NCI-H146 treated with DMSO at 0.1 percent for 48 hours (cell line): ENCODE data around the gene RNF103.
"Not testable (repeated sequence)": the region's sequence is repeated elsewhere in the genome, so short reads cannot be mapped to it uniquely, and the experiment has no call there.

Experiments used
- DNase-seq: peaks from one replicate; lab custom pipeline; 2025; ENCODE audit not compliant: unreplicated experiment; lab: John Stamatoyannopoulos, UW

The RNF103 gene, protein sequence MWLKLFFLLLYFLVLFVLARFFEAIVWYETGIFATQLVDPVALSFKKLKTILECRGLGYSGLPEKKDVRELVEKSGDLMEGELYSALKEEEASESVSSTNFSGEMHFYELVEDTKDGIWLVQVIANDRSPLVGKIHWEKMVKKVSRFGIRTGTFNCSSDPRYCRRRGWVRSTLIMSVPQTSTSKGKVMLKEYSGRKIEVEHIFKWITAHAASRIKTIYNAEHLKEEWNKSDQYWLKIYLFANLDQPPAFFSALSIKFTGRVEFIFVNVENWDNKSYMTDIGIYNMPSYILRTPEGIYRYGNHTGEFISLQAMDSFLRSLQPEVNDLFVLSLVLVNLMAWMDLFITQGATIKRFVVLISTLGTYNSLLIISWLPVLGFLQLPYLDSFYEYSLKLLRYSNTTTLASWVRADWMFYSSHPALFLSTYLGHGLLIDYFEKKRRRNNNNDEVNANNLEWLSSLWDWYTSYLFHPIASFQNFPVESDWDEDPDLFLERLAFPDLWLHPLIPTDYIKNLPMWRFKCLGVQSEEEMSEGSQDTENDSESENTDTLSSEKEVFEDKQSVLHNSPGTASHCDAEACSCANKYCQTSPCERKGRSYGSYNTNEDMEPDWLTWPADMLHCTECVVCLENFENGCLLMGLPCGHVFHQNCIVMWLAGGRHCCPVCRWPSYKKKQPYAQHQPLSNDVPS

DNA sequence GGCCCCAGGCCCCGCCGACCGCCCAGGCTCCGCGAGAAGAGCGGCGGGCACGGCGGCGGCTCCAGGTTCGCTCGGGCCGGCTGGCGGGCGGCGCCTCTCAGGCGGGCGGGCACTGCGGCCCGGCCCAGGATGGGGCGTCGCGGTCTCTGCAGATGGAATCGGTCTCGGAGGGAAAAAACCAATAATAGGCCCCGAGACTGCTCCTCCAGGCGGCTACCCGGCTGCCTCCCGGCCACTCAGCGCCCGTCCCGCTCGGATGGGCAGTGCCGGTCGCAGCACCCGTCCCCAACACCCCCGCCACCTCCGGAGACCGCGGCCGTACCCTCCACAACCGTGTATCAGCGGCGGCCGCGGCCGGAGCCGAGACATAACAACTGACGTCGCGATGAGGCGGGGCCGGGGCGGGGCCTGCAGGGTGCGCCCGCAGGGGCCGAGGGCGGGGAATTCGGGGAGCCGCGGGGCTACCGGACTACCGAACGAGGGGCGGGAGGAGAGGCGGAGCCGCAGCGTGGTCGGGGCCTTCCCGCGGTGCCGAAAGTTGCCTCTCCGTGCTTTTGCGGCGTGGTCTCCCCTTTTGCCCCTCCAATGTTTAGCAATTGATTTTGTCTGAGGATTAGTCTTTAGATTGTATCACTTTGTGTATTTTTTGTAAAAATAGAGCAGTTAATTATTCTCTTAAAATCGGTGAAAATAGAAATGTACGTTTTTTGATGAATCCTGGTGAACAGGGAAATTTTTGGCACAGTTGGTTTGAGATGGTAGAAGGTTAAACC lies at the start of gene RNF103:
TSS of gene RNF103 (minus strand) at position 372 of the 773 bp plus-strand sequence. CDS start 979 bp downstream, outside the sequence.
- DNase-seq: peak; percentile 73

DNA sequence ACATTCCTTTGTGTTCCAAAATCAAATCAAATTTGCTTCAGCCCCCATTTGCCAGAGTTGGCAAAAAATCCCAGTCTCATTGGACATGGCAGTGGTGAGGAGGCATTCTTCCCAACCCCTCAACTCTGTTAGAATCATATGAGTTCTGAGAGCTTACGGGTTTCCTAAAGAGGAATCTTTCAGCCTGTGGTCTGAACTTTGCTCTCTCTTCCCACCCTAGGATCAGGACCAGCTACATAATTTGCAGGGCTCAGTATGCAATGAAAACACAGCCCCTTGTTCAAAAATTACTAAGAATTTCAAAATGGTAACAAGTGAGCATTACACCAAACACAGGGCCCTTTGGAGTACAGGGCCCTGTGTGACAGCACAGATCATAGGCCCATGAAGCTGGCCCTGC lies 49.3 kb upstream of the RNF103 start:
- DNase-seq: no peak

DNA sequence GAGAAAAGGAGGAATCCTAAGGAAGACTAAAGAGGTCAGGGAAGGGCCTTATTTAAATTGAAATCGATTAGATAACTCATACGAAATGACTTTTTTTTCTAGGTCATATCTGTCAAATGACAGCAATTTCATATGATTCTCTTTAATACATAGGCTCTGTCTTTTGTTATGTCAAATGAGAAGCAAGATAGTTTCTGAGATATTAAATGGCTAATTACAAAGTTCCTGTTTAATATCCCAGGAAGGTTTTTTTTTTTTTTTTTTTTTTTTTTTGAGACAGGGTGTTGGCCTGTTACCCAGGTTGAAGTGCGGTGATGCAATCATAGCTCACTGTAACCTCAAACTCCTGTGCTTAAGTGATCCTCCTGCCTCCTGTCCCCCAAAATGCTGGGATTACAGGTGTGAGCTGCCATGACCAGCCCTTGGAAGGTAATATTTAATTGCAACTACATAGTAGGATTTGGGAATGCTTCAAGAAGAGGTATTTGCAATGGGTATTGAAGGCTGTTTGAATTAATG lies 48.4 kb upstream of the RNF103 start:
- DNase-seq: no peak

DNA sequence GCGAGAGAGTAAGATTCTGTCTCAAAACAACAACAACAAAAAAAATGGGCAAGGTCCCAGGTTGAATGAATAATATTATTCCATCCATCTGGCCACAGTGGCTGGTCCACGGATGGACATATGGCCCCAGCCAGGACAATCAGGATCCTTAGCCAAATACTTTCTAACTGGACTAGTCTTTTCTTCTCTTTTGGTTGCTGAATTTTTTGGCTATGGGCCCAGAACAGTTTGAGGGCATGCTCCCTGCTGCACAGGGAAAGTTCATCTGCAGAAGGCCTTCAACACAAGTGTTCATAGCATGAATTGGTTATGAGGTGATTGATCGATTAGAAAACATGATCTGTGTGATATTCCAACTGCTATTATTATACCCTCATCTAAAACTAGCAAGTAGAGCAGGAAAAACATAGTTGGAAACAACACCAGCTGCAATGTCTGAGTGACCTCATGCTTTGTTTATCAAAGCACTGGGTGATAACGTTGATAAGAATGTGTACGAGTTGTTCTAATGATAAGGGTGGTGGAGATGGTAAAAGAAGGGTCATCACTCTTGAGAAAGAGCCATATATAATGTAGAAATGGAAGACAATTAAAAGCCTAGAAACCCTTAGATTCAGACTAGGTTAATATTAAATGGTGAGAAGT lies 47.8 kb upstream of the RNF103 start:
- peak; percentile 16 for DNase-seq

DNA sequence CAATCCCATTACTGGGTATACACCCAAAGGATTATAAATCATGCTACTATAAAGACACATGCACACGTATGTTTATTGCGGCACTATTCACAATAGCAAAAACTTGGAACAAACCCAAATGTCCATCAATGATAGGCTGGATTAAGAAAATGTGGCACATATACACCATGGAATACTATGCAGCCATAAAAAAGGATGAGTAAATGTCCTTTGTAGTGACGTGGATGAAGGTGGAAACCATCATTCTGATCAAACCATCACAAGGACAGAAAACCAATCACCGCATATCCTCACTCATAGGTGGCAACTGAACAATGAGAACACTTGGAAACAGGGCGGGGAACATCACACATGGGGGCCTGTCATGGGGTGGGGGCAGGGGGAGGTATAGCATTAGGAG lies 45.7 kb upstream of the RNF103 start:
- not testable (repeated sequence) for DNase-seq

DNA sequence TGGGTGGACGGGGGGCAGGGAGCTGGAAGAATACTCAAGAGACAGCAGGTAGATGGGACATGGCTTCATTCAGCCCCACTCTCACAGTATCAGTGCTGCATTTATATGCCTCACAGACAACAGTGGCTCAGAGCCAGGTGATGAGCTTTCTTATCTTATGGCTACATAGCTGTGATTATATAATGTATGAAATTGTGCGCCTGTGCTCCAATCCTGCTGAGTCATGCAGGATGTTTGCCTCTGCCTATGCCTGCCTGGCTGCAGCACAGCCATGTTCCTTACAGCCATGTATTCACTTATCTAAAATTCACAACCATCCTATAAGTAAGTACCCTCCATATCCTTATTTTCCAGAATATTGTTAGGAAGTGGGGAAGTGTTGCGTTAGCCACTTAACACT lies 37.7 kb upstream of the RNF103 start:
- no peak for DNase-seq

DNA sequence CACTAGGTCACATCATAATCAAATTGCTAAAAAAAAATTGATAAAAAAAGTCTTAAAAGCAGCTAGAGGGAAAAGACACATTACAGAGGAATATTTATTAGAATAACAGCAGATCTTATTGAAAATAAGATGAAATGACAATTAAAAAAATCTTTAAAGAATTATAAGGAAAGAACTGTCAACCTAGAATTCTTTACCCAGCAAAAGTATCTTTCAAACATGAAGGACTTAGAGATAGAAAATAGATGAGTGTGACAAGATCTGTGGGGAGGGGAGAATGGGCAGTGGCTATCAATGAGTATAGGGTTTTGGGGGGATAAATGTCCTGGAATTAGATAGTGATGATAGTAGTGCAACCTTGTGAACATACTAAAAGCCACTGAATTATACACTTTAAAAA lies 26.5 kb upstream of the RNF103 start:
- no peak for DNase-seq

DNA sequence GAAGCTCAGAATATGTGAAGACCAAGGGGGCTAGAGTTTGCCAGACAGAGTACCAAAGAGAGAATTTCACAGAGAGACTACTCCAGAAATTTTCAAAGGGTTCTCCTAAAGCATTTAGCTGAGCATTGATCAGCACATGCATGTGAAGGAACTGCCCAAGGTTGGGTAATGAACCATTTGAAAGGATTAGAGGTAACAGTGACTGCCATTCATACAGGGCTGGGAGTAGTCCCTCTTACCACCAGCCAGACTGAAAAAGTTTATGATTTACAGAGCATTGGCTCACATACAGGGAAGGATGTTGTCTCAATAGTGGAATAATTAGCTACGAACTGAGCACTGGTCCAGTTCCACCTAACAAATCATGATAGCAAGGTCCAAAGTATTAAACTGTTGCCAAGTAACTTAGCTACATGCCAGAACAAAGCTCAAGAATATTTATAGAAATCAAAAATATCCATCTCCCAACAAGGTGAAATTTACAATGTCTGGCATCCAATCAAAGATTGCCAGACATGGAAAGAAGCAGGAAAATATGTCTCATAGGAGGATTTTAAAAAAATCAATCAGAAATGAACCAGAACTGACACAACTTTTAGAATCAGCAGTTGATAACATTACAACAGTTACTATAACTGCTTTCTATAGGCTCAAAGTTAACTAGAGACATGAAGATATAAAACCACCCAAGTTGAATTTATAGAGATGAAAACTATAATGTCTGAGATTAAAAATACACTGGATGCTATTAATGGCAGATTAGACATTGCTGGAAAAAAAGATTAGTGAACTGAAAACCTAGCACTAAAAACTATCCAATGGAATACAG lies 25.7 kb upstream of the RNF103 start:
- no peak for DNase-seq

DNA sequence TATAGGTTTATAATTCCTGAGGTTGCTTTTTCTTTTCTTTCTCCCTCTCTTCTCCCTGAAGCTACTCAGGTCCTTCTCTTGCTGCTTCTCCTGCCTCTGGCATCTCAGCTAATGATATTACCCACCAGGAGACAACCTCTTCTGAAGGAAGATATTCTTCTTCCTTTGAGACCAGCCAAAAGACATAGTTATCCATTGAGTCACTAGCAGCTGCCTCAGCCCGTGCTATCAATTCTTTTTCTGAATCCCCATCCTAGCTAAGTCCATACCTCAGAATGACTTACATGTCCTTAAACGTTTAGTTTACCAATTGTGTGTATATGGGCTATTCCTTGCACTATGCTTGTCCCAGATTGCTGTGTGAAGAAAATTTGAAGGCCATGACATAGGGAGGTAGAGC lies 25.0 kb upstream of the RNF103 start:
- DNase-seq: no peak

DNA sequence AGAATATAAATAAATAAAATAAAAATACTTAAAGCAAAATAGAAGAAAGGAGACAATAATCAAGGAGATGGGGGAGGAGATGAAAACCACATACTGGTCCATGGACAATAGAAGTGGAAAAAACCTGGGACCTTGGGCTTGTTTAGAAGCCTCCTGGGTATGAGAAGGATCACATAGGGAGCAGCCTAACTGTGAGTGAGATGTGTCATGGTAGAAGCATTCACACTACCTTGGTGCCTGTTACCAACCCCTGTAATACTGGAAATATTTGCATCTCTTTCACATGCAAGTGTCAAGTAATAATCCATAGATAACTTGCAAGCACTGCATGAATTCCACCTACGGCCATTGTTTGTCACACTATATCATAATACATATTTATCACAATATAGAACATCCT lies 23.2 kb upstream of the RNF103 start:
- DNase-seq: no peak

DNA sequence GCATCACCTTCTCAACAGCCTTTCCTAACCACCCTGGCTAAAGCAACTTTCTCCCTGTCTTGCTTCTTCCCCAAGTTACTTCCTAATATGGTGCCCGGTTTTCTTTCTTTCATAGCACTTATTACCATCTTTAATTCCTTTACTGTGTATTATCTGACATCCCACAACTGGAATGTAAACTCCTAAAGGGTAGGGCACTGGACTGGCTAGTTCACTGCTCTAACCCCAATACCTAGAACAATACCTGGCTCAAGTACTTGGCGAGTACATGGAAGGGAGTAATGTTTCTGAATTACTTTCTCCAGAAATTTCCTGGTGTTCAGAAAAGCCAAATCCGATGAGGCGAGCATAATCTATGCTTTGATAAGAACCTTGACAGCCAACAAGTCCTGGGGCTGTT lies 22.7 kb upstream of the RNF103 start:
- no peak for DNase-seq

DNA sequence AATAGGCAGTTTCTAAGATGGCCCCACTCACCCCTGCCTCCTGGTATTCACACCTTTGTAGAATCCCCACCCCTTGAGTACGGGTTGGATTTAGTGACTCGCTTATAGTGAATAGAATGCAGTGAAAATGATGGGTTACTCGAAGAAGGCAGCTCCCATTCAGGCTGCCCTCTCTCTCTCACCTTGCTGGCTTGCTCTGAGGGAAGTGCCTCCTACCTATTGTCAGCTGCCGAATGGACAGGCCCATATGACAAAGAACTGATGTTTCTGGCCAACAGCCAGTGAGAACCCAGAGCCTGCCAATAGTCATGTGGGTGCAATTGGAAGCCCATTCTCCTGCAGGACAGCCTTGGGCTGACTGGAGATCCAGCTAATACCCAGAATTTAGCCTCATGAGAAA lies 22.1 kb upstream of the RNF103 start:
- no peak for DNase-seq

DNA sequence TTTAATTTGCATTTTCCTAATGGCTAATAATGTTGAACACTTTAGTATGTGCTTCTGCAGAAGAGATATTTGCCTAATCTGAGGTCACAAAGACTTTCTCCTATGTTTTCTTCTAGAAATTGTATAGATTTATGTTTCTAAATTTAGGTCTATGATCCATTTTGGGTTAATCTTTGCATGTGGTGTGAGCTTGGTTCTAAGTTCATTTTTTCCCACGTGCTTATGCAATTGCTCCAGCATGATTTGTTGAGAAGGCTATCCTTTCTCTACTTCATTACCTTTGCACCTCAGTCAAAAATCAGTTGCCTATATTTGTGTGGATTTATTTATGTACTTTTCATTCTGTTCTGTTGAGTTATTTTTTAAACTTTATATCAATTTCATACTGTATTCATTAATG lies 15.0 kb upstream of the RNF103 start:
- DNase-seq: no peak

DNA sequence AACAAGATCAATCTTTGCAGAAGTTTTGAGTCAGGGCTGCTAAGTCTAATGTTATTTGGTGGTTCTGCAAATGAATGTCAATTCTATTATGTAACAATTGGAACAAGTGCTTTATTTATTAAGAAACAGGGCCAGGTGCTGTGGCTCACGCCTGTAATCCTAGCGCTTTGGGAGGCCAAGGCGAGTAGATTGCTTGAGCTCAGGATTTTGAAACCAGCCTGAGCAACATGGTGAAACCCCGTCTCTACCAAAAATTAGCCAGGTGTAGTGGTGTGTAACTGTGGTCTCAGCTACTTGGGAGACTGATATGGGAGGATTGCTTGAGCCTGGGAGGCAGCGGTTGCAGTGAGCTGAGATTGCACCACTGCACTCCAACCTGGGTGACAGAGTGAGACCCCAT lies 13.2 kb upstream of the RNF103 start:
- no peak for DNase-seq

DNA sequence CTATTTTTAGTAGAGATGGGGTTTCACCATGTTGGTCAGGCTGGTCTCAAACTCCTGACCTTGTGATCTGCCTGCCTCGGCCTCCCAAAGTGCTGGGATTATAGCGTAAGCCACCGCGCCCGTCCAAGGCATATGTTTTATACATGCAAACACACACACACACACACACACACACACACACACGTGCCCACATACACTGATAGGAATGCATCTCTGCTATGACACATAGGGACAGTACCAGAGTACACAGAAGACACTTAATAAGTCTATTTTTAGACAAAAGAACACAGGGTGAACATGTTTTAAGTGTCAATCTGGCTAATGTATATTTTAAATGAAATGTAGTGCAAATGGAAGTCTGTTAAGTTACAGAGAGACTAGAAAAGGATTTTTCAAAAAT lies 10.7 kb upstream of the RNF103 start:
- no peak for DNase-seq

DNA sequence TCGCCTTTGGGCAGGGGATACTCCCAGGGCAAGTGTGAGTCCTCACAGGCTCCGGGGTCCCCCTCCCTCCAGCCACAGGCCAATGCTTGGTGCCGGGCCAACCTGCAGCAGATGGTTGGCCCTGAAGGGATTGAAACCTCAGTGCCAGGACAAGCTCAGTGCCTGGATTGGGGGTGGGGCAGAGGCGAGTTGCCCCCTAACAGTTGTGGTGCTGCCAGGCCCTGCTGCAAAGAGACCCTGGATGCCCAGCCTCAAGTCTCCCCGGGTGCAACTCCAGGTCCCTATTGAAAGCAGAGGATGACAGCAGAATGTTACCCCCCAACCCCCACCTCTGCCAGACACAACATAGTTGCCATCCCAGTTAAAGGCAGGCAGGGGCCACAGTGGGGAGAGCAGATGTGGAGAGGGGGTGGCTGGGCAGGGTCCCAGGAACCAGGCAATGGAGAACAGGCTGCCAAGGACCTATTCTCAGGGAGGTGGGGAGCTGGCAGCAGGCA lies 9.5 kb upstream of the RNF103 start:
- no peak for DNase-seq

DNA sequence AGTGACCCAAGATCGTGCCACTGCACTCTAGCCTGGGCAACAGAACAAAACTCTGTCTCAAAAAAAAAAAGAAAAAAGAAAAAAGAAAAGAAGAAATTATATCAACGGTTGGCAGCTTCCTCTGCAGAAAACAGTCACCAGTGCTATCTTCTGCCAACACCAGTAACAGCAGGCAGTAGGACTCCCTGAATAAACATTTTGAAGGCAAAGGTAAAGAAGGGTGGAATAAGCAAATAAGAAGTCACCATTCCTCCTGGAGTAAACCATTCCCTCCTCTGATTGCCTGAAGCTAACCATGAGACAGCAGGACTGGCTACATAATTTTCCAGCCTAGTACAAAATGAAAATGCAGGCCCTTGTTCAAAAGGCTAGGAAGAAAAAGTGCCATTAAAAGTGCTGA lies 9.0 kb upstream of the RNF103 start:
- DNase-seq: no peak

DNA sequence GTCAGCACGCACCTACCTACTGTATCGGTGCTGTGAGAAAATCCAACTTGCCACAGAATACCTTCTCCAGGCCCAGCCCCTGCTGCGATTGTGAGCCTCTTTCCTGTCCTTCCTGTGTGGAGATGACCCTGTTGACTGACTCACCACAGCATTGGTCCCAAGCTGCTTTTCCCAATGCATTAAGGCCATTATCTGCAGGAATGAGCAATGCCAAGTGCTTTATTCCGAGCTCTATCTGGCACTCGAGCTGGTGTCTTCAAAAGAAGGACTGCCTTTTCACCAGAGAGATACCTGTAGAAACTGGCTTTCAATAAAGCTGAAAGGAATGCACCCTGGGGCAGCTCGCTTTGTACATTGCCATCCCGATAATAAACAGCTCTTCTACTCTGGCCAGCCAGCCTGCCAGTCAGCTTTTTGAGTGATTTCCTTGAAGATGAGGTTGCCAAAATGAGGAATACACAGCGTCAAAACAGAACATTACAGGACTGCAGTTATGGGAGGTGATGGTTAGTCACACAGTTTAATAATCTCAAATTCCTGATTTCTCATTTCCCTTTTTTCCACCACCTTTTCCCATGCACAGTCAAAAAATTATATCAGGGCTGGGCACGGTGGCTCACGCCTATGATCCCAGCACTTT lies 8.3 kb upstream of the RNF103 start:
- DNase-seq: peak; percentile 36

DNA sequence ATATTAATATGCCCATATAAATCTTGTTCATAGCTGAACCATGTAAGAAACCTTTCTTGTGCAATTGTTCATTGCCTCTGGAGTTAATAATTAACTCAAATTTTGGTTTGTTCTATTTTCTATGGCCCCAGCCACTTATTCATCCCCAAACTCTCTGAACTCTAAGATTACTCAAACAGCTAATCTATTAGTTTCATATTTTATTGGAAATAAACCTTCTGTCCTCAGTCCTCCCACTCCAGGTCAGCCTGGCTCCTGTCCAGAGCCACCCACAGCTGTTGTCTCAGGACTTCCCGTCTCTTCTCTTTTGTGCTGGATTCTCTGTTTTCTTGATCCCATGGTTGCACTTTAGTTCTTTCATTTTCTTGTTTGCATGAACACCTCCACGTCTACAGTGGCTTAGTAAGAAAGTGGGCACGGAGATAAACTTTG lies 4.4 kb upstream of the RNF103 start:
- no peak for DNase-seq

DNA sequence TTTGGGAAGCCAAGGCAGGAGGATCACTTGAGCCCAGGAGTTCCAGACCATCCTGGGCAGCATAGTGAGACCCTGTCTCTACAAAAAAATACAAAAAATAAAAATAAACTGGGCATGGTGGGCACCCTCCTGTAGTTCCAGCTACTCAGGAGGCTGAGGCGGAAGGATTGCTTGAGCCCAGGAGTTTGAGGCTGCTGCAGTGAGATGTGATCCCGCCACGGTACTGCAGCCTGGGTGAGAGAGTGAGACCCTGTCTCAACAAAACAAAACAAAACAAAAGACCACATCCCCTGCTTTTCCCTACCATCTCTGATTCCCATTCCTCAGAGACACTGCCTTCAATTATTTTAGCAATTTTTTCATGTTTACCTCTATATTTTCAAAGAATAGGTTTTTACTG lies 3.9 kb upstream of the RNF103 start:
- DNase-seq: no peak
